ENCODE data around the gene STXBP5L. TPM values are rescaled to one million over a fixed set of nuclear protein-coding genes. Genes with fewer than 3 reads are reported as not detected.
"Not testable (repeated sequence)": the region's sequence is repeated elsewhere in the genome, so short reads cannot be mapped to it uniquely, and the experiment has no call there.

Gene STXBP5L
- total and polyA plus RNA-seq, 5 donors, result 0.09 to 0.25 (median 0.14) TPM; not detected in 2

- H3K27ac ChIP-seq (ENCODE audit: low read length), result no peak overlapping the region
- H3K4me3 ChIP-seq (ENCODE audit: low read length), result no peak overlapping the region
- WGBS, result 80% methylated on average over 8 of the region's 8 CpGs
- ATAC-seq (no peak), DNase-seq (peak in 1 of 3 donors; percentile 13)
- intact Hi-C loops (cut with DNase I), result no loop called here
- H3K27me3 ChIP-seq (ENCODE audit: control insufficient read depth, insufficient read depth), result no peaks in the 10 kb centered on the region
- no peaks in the 10 kb centered on the region for H3K4me1 ChIP-seq (ENCODE audit: control insufficient read depth, insufficient read depth, low read length)
- H3K9me3 ChIP-seq (ENCODE audit: control insufficient read depth, low read length), result peaks cover 2% of the 10 kb centered on the region
Observed at GRCh38 chr3:121018917-121019321, 110.9 kb downstream of the STXBP5L start.

GRCh38 chr3:121063628-121064027 is 155.6 kb downstream of the STXBP5L start:
- Histone ChIP-seq H3K9me3 (ENCODE audit: control insufficient read depth, low read length) (no peaks in the 10 kb centered on the region), H3K27ac (ENCODE audit: low read length) (no peak overlapping the region), H3K27me3 (ENCODE audit: control insufficient read depth, insufficient read depth) (no peaks in the 10 kb centered on the region), H3K4me3 (ENCODE audit: low read length) (no peak overlapping the region), H3K4me1 (ENCODE audit: control insufficient read depth, insufficient read depth, low read length) (no peaks in the 10 kb centered on the region)
- intact Hi-C loops (cut with DNase I), result no loop called here
- WGBS, result 66% methylated on average over 6 of the region's 6 CpGs
- no peak for DNase-seq
- ATAC-seq, result no peak

DNA sequence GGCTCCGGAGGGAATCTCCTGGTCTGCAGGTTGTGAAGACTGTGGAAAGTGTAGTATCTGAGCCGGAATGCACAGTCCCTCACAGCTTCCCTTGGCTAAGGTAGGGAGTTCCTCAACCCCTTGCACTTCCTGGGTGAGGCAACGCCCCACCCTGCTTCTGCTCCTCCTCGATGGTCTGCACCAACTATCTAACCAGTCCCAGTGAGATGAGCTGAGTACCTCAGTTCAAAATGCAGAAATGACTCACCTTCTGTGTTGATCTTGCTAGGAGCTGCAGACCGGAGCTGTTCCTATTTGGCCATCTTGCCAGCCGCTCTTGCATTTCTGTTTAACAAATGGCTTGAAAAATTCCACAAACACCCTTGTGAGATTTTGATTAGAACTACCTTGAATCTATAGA is 156.1 kb downstream of the STXBP5L start:
- DNase-seq (no peak), ATAC-seq (no peak)
- H3K27ac ChIP-seq (ENCODE audit: low read length), result no peak overlapping the region
- H3K27me3 ChIP-seq (ENCODE audit: control insufficient read depth, insufficient read depth), result no peaks in the 10 kb centered on the region
- no peak overlapping the region for H3K4me3 ChIP-seq (ENCODE audit: low read length)
- H3K9me3 ChIP-seq (ENCODE audit: control insufficient read depth, low read length), result no peaks in the 10 kb centered on the region
- intact Hi-C loops (cut with DNase I), result no loop called here
- no peaks in the 10 kb centered on the region for H3K4me1 ChIP-seq (ENCODE audit: control insufficient read depth, insufficient read depth, low read length)
- WGBS, result 85% methylated on average over 6 of the region's 6 CpGs

- no peaks in the 10 kb centered on the region for H3K9me3 ChIP-seq (ENCODE audit: control insufficient read depth, low read length)
- no peaks in the 10 kb centered on the region for H3K27me3 ChIP-seq (ENCODE audit: control insufficient read depth, insufficient read depth)
- DNase-seq (peak; percentile 50 to 76 (median 74)), ATAC-seq (peak; percentile 75 to 86)
- no peak overlapping the region for H3K4me3 ChIP-seq (ENCODE audit: low read length)
- 30% methylated on average over 6 of the region's 6 CpGs for WGBS
- H3K27ac ChIP-seq (ENCODE audit: low read length), result no peak overlapping the region
- no peaks in the 10 kb centered on the region for H3K4me1 ChIP-seq (ENCODE audit: control insufficient read depth, insufficient read depth, low read length)
- intact Hi-C loops (cut with DNase I), result no loop called here
Observed at GRCh38 chr3:121072133-121072532, 164.1 kb downstream of the STXBP5L start.

DNA sequence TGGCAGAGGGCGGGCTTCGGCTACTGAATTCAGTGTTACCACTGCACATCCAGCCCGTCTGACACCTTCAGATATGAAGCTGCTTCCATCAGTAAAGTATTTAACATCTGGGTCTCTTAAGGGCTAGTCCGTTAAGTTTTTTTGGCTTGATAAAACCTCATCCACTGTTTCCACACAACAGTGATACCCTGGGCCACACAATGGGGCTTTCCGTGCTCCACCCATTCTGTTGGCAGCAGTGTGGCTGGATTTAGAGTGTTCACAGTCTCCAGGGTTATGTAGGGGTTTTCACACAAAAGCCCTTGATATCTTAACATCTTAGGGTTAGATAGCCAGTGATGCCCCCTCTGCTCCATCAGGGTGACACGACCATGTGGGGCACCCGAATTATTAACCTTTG is 165.0 kb downstream of the STXBP5L start:
- Histone ChIP-seq H3K27ac (ENCODE audit: low read length) (no peak overlapping the region), H3K4me1 (ENCODE audit: control insufficient read depth, insufficient read depth, low read length) (no peaks in the 10 kb centered on the region), H3K4me3 (ENCODE audit: low read length) (no peak overlapping the region), H3K27me3 (ENCODE audit: control insufficient read depth, insufficient read depth) (no peaks in the 10 kb centered on the region), H3K9me3 (ENCODE audit: control insufficient read depth, low read length) (no peaks in the 10 kb centered on the region)
- ATAC-seq (peak; percentile 70 to 93), DNase-seq (peak in 2 of 3 donors; percentile 17 to 51)
- 68% methylated on average over 7 of the region's 7 CpGs for WGBS
- intact Hi-C loops (cut with DNase I), result no loop called here

- Histone ChIP-seq H3K4me3 (ENCODE audit: low read length) (no peak overlapping the region), H3K4me1 (ENCODE audit: control insufficient read depth, insufficient read depth, low read length) (no peaks in the 10 kb centered on the region), H3K9me3 (ENCODE audit: control insufficient read depth, low read length) (no peaks in the 10 kb centered on the region), H3K27me3 (ENCODE audit: control insufficient read depth, insufficient read depth) (no peaks in the 10 kb centered on the region), H3K27ac (ENCODE audit: low read length) (no peak overlapping the region)
- intact Hi-C loops (cut with DNase I), result no loop called here
- DNase-seq (no peak), ATAC-seq (no peak)
- 78% methylated on average over 3 of the region's 3 CpGs for WGBS
Observed at GRCh38 chr3:121075191-121075590, 167.2 kb downstream of the STXBP5L start.

- H3K27ac ChIP-seq (ENCODE audit: low read length); intact Hi-C loops (cut with DNase I); H3K9me3 ChIP-seq (ENCODE audit: control insufficient read depth, low read length); H3K27me3 ChIP-seq (ENCODE audit: control insufficient read depth, insufficient read depth); ATAC-seq; DNase-seq; H3K4me1 ChIP-seq (ENCODE audit: control insufficient read depth, insufficient read depth, low read length); H3K4me3 ChIP-seq (ENCODE audit: low read length): not testable (repeated sequence)
- 90% methylated on average over 22 of the region's 22 CpGs for WGBS
Observed at GRCh38 chr3:121078378-121079101, 170.5 kb downstream of the STXBP5L start.

DNA sequence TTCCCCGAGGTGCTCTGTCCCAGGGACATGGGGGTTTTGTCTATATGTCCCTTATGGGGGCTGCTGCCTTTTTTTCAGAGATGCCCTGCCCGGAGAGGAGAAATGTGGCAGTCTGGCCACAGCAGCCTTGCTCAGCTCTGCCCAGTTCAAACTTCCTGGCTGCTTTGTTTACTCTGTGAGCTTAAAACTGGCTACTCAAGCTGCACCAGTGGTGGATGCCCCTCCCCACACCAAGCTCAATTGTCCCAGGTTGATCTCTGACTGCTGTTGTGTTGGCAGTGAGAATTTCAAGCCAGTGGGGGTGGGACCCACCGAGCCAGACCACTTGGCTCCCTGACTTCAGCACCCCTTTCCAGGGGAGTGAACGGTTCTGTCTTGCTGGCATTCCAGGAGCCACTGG is 188.9 kb downstream of the STXBP5L start:
- H3K4me1 ChIP-seq (ENCODE audit: control insufficient read depth, insufficient read depth, low read length), result no peaks in the 10 kb centered on the region
- ATAC-seq (no peak), DNase-seq (no peak)
- no peaks in the 10 kb centered on the region for H3K27me3 ChIP-seq (ENCODE audit: control insufficient read depth, insufficient read depth)
- 54% methylated on average over 4 of the region's 4 CpGs for WGBS
- H3K4me3 ChIP-seq (ENCODE audit: low read length), result no peak overlapping the region
- intact Hi-C loops (cut with DNase I), result no loop called here
- no peak overlapping the region for H3K27ac ChIP-seq (ENCODE audit: low read length)
- H3K9me3 ChIP-seq (ENCODE audit: control insufficient read depth, low read length), result no peaks in the 10 kb centered on the region

DNA sequence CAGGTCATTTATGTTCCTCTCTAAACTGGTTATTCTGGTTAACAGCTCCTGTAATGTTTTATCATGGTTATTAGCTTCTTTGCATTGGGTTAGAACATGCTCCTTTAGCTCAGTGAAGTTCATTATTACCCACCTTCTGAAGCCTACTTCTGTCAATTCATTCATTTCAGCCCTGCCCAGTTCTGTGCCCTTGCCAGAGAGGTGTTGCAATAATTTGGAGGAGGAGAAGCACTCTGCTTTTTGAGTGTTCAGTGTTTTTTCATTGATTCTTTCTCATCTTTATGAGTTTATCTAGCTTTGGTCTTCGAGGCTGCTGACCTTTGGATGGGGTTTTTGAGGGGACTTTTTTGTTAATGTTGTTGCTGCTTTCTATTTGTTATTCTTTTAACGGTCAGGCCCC is 203.1 kb downstream of the STXBP5L start:
- DNase-seq; H3K27ac ChIP-seq (ENCODE audit: low read length); intact Hi-C loops (cut with DNase I); ATAC-seq; H3K4me3 ChIP-seq (ENCODE audit: low read length); H3K9me3 ChIP-seq (ENCODE audit: control insufficient read depth, low read length); H3K27me3 ChIP-seq (ENCODE audit: control insufficient read depth, insufficient read depth); H3K4me1 ChIP-seq (ENCODE audit: control insufficient read depth, insufficient read depth, low read length): not testable (repeated sequence)
- WGBS, result 70% methylated on average over 2 of the region's 2 CpGs

DNA sequence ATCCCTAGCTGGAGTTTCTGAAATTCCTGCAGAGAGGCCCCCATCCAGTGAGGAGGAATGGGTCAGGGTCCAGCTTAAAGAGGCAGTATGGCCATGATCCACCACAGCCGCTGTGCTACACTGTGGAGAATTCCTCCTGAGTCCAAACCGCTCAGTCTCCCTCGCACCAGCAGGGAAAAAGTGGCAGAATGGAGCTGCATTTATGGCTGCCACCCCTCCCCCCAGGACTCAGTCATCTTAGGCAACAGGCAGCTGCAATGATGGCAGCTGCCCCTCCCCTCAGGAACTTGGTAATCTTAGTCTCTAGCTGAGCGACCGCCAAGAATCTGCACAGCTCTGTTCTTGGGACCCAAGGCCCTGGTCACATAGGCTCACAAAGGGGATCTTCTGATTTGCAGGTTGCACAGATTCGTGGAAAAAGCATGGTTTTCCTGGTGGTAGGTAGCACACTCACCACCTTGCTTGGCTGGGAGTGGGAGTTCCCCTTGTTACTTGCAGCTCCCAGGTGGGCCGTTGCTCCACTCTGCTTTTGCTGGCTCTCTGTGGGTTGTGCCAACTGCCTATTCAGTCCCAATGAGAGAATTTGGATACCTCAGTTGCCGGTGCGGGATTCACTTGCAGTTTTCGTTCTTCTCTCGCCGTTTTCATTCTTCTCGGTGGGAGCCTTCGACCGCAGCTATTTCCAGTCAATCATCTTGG is 204.1 kb downstream of the STXBP5L start:
- H3K4me1 ChIP-seq (ENCODE audit: control insufficient read depth, insufficient read depth, low read length), result no peaks in the 10 kb centered on the region
- 80% methylated on average over 15 of the region's 15 CpGs for WGBS
- no peak overlapping the region for H3K4me3 ChIP-seq (ENCODE audit: low read length)
- no peak overlapping the region for H3K27ac ChIP-seq (ENCODE audit: low read length)
- intact Hi-C loops (cut with DNase I), result no loop called here
- no peak for ATAC-seq
- no peaks in the 10 kb centered on the region for H3K9me3 ChIP-seq (ENCODE audit: control insufficient read depth, low read length)
- no peak for DNase-seq
- H3K27me3 ChIP-seq (ENCODE audit: control insufficient read depth, insufficient read depth), result no peaks in the 10 kb centered on the region

- DNase-seq, result no peak
- no peak for ATAC-seq
- Histone ChIP-seq H3K4me3 (ENCODE audit: low read length) (no peak overlapping the region), H3K27me3 (ENCODE audit: control insufficient read depth, insufficient read depth) (no peaks in the 10 kb centered on the region), H3K4me1 (ENCODE audit: control insufficient read depth, insufficient read depth, low read length) (no peaks in the 10 kb centered on the region), H3K27ac (ENCODE audit: low read length) (no peak overlapping the region), H3K9me3 (ENCODE audit: control insufficient read depth, low read length) (no peaks in the 10 kb centered on the region)
- 10% methylated on average over 1 of the region's 1 CpG for WGBS
- intact Hi-C loops (cut with DNase I), result no loop called here
Observed at GRCh38 chr3:121126033-121126706, 218.2 kb downstream of the STXBP5L start.
